Stomach (tissue), 4 donors: ENCODE results near the gene CDC34.

Experiments used
- POLR2A ChIP-seq, 4 donors: fragments of 450-650 bp; IDR thresholded peaks; one replicate each; pipeline ENCODE4 v1.6.1; 2016; ENCODE audit warnings: antibody characterized with exemption in 4 of 4, control low read depth in 2 of 4, mild to moderate bottlenecking in 1 of 4, moderate library complexity in 1 of 4
- POLR2AphosphoS5 ChIP-seq, 3 donors: sonication (generic); formaldehyde crosslinking; IDR thresholded peaks; one replicate each; pipeline ENCODE4 v1.6.1; 2016; ENCODE audit warnings: antibody characterized with exemption in 3 of 3

DNA sequence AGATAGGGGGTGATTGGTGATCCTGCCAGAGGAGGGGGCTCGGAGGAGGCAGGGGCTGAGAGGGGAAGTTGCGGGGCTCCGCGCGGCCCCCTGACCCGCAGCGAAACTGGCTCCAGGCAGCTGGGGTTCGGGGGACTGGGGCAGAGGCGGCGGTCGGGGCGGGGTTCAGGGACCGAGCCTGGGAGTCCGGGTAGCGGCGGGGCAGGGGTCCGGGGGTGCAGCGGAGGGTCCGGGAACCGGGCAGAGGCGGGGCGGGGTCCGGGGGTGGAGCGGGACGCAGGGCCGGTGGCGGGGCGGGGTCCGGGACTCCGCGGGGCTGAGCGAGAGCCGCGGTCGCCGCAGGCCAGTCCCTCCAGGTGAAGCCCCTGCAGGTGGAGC lies 34.1 kb upstream of the CDC34 start:
- TF ChIP-seq POLR2A (IDR thresholded peaks at IDR 0.05) = no peak
- no peak for TF ChIP-seq POLR2AphosphoS5 (IDR thresholded peaks at IDR 0.05)
